Nephron progenitor cell (in vitro differentiated cells): Measurements from ENCODE around the gene C4orf54.

Experiments
- DNase-seq: peaks from one replicate; pipeline ENCODE4 v3.0.0; 2021
- H3K27ac Mint-ChIP-seq: 2 replicates; pipeline ENCODE4 v1.8.0; 2021; ENCODE audit warnings: mild to moderate bottlenecking, moderate library complexity, mixed read lengths
- H3K27me3 Mint-ChIP-seq: 2 replicates; pipeline ENCODE4 v1.8.0; 2021; ENCODE audit warnings: mild to moderate bottlenecking, low read depth, mixed read lengths; ENCODE audit not compliant: poor library complexity
- H3K36me3 Mint-ChIP-seq: 2 replicates; pipeline ENCODE4 v1.8.0; 2021; ENCODE audit warnings: low read depth, mixed read lengths
- H3K4me1 Mint-ChIP-seq: 2 replicates; pipeline ENCODE4 v1.8.0; 2021; ENCODE audit warnings: mixed read lengths
- H3K4me3 Mint-ChIP-seq: 2 replicates; pipeline ENCODE4 v1.8.0; 2021; ENCODE audit warnings: mild to moderate bottlenecking, moderate library complexity, mixed read lengths
- H3K9me3 Mint-ChIP-seq: 2 replicates; pipeline ENCODE4 v1.8.0; 2021; ENCODE audit warnings: mild to moderate bottlenecking, moderate library complexity, mixed read lengths
- TF ChIP-seq, protein P1 (sequence below): fragments of 200-600 bp; sonication (generic); IDR thresholded peaks from 2 replicates; pipeline ENCODE4 v1.5.0; 2021; ENCODE audit warnings: antibody characterized with exemption

The C4orf54 gene

DNA sequence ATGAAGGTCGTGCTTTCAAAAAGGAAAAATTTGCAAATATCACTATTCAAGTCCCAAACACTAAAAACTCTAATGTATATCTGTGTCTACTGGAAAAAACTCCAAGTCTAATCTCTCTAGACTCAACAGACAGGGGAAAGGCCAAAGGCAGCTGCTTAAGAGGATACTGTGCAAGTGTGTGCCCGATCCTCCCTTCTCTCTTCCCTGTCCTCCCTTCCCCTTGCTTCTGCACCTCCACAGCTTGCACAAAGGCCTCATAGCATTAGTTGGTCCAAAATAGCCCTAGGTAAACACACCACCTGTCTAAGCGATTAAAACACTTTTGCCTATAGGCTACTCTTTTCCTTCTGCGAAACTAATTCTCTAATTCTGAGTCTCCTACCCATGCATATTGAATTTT is 10.6 kb downstream of the C4orf54 start:
- H3K9me3 Mint-ChIP-seq = peaks cover 7% of the 10 kb centered on the region
- H3K27ac Mint-ChIP-seq = no peak overlapping the region
- peaks cover 75% of the 10 kb centered on the region for H3K4me1 Mint-ChIP-seq
- H3K27me3 Mint-ChIP-seq = peaks cover 3% of the 10 kb centered on the region
- DNase-seq = no peak
- TF ChIP-seq, protein P1, sequence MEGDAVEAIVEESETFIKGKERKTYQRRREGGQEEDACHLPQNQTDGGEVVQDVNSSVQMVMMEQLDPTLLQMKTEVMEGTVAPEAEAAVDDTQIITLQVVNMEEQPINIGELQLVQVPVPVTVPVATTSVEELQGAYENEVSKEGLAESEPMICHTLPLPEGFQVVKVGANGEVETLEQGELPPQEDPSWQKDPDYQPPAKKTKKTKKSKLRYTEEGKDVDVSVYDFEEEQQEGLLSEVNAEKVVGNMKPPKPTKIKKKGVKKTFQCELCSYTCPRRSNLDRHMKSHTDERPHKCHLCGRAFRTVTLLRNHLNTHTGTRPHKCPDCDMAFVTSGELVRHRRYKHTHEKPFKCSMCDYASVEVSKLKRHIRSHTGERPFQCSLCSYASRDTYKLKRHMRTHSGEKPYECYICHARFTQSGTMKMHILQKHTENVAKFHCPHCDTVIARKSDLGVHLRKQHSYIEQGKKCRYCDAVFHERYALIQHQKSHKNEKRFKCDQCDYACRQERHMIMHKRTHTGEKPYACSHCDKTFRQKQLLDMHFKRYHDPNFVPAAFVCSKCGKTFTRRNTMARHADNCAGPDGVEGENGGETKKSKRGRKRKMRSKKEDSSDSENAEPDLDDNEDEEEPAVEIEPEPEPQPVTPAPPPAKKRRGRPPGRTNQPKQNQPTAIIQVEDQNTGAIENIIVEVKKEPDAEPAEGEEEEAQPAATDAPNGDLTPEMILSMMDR = no peak
- H3K4me3 Mint-ChIP-seq = no peak overlapping the region
- H3K36me3 Mint-ChIP-seq = no peaks in the 10 kb centered on the region

DNA sequence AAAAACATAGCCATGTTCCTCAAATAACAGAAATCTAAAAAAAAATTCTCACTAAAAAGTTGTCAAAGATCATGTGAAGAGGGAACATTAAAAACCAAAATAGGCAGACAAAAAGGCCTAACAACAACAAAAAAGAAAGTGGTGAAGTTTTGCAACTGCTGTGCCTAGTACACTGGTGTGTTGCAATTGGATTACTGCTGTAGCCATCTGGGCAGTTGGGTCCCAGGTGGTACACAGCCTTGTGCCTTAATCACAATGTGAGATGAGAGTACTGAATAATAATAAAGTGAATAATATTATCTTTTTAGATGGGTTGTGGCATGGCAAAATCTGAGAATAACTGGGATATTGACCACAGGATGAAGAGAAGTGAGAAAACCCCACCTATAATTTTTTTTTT is 12.0 kb downstream of the C4orf54 start:
- no peak for DNase-seq
- Mint-ChIP-seq H3K27me3 (peaks cover 3% of the 10 kb centered on the region), H3K9me3 (no peaks in the 10 kb centered on the region), H3K36me3 (no peaks in the 10 kb centered on the region), H3K4me1 (peaks cover 69% of the 10 kb centered on the region), H3K4me3 (no peak overlapping the region), H3K27ac (no peak overlapping the region)
- TF ChIP-seq, protein P1 = no peak

DNA sequence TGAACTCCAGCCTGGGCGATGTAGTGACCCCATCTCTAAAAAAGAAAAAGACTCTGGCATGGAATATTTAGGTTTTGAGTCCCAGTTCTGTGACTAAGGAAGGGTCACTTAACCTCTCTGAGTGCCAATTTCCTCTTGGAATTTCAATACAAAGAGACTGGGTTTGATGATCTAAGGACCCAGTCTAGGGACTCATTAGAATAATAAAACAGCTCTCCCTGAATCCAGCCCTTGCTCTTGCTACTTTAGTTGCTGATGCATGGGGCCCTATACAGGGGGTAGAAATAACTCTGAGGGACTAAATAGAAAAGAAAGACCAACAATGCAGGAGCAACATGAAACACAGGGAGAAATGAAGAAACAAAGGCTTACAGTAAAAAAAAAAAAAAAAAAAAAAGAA is 12.6 kb downstream of the C4orf54 start:
- TF ChIP-seq, protein P1 = no peak
- Mint-ChIP-seq H3K4me1 (peaks cover 68% of the 10 kb centered on the region), H3K4me3 (no peak overlapping the region), H3K27me3 (peaks cover 3% of the 10 kb centered on the region), H3K27ac (no peak overlapping the region), H3K36me3 (no peaks in the 10 kb centered on the region), H3K9me3 (no peaks in the 10 kb centered on the region)
- no peak for DNase-seq

DNA sequence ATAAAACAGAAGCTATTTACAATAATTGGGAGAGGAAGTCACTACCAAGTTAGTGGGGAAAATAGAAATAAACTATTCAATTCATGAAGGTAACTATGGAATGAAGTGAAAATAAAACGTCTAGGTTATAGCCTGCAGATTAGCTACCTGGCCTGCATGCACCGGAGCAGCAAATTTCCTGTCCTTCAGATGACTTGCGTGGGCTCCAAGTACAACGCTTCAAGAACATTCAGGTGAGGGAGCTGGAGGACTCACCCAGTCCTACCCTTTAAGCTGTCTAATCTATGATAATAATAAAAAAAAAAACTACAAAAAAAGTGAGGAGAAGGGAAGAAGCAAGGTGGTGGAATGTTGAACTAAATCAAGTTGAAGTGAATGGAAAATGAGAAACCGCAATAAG is 13.2 kb downstream of the C4orf54 start:
- peak overlapping the region; percentile 17 for H3K27ac Mint-ChIP-seq
- H3K4me3 Mint-ChIP-seq = no peak overlapping the region
- H3K4me1 Mint-ChIP-seq = peaks cover 66% of the 10 kb centered on the region
- no peak for DNase-seq
- TF ChIP-seq, protein P1 = no peak
- no peaks in the 10 kb centered on the region for H3K36me3 Mint-ChIP-seq
- H3K27me3 Mint-ChIP-seq = peaks cover 3% of the 10 kb centered on the region
- H3K9me3 Mint-ChIP-seq = no peaks in the 10 kb centered on the region

DNA sequence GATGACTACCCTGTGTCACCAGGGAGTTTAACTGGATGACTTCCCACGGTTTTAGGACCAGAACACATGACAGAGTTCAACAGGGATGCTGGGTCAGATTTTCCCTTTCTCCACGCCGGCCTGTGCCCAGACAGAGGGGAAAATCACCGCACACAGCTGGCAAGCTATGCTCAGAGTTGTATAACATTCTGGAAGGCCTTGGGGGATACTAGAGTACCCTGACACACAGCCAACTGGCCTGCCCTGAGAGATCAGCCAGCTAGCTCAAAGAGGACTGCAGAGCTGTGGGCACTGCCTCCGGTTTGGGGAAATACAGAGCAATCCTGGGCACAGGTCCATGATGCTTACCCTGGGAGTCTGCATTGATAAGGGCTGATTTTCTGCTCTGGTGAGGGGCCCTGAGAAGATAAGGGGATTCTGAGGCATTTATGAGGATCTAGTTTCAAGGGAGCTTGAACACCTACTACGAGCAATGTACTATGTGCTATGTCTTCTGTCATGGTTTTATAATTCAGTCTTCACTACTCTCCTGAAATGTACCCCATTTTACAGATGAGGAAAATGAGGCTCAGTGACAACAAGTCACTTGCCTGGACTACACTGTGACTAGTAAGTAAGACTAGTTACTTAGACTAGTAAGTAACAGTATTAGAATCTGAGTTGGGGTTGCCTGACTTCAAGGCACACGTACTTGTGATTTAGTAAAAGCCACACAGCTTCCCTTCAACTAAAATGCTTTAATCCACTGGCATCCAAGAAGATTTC is 14.7 kb downstream of the C4orf54 start:
- Mint-ChIP-seq H3K27ac (no peak overlapping the region), H3K4me1 (peaks cover 50% of the 10 kb centered on the region), H3K4me3 (no peak overlapping the region)

More for the DNA sequence above, 14.7 kb downstream of the C4orf54 start:
- TF ChIP-seq, protein P1 = no peak
- no peaks in the 10 kb centered on the region for H3K36me3 Mint-ChIP-seq
- no peak for DNase-seq
- peaks cover 3% of the 10 kb centered on the region for H3K27me3 Mint-ChIP-seq
- no peaks in the 10 kb centered on the region for H3K9me3 Mint-ChIP-seq
